Mucosa of stomach (tissue), 1 donor: ENCODE data around the gene LRP1B.

Source experiments
- H3K27me3 ChIP-seq: one replicate; pipeline ENCODE4 v1.7.0; 2013; ENCODE audit warnings: mild to moderate bottlenecking, low read length; ENCODE audit not compliant: control insufficient read depth, insufficient read depth
- H3K36me3 ChIP-seq: one replicate; pipeline ENCODE4 v1.7.0; 2013; ENCODE audit warnings: low read length; ENCODE audit not compliant: control insufficient read depth, insufficient read depth
- H3K4me1 ChIP-seq: one replicate; pipeline ENCODE4 v1.7.0; 2013; ENCODE audit warnings: mild to moderate bottlenecking, low read length; ENCODE audit not compliant: control insufficient read depth, insufficient read depth
- H3K4me3 ChIP-seq: one replicate; pipeline ENCODE4 v1.7.0; 2013; ENCODE audit warnings: low read length
- H3K9ac ChIP-seq: one replicate; pipeline ENCODE4 v1.7.0; 2013; ENCODE audit warnings: mild to moderate bottlenecking, low read length, moderate library complexity
- H3K9me3 ChIP-seq: one replicate; pipeline ENCODE4 v1.7.0; 2013; ENCODE audit warnings: mild to moderate bottlenecking, low read length, moderate library complexity; ENCODE audit not compliant: control insufficient read depth
- donor health status: Pancreatic carcinoma.

Gene LRP1B

DNA sequence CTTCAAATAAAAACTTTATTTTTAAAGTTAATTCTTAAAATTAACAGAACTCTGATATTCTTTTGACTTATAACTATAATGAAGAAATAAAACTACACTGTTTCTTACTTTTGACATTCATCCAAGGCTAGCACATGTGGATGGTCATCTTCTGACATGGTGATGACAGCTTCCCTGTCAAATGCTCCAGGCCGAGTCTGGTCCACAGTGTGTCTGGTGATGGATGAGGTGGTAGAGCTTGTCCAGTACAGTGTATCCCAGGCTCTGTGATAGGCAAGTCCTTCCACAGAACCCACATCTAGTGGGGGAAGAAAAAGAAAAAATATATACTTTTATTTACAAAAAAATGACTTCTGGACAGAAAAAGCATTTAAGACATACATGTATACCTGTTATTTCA, 1529.5 kb downstream of the LRP1B start:
- Histone ChIP-seq H3K9me3 (no peaks in the 10 kb centered on the region), H3K9ac (no peak overlapping the region), H3K36me3 (no peaks in the 10 kb centered on the region), H3K4me3 (no peak overlapping the region), H3K27me3 (no peaks in the 10 kb centered on the region), H3K4me1 (no peaks in the 10 kb centered on the region)

DNA sequence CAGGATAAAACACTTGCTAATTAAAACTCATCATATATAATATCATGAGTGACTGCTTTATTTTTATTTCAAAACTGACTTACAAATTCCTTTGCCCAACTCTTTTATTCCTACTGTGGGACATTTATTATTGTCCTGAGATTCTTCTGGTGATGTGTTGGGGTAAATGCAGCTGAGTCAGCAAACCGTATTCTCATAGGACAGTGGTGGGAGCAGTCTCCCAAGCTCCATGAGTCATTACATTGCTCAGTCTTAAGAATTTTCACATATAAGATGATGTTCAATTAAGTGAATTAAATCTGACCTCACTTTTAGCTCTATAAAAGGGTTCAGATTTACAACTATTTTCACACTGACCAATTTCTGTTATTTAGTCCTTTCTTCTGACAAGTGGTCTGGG, 1530.7 kb downstream of the LRP1B start:
- H3K9me3 ChIP-seq, result no peaks in the 10 kb centered on the region
- no peak overlapping the region for H3K9ac ChIP-seq
- no peaks in the 10 kb centered on the region for H3K27me3 ChIP-seq
- H3K4me1 ChIP-seq, result no peaks in the 10 kb centered on the region
- no peak overlapping the region for H3K4me3 ChIP-seq
- no peaks in the 10 kb centered on the region for H3K36me3 ChIP-seq

DNA sequence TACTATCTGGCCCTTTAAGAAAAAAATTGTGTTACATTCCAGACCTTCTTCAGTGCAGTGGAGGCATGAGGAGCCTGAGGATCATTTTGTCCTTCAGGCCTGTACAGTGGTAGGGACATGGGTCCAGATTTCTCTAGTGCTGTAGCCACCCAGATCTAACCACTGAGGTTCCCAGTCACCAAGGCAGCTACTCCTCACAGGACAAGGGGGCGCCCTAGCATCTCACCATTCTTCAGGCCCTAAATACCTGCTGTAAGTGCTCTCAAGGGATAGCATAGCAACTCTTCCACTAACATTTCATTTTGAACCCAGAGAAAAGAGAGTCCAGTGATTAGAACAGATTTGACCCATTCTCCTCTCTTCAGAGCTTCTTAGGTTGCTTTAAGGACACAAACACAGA, 1533.0 kb downstream of the LRP1B start:
- no peaks in the 10 kb centered on the region for H3K36me3 ChIP-seq
- H3K9ac ChIP-seq, result no peak overlapping the region
- no peaks in the 10 kb centered on the region for H3K27me3 ChIP-seq
- no peaks in the 10 kb centered on the region for H3K4me1 ChIP-seq
- H3K9me3 ChIP-seq, result no peaks in the 10 kb centered on the region
- no peak overlapping the region for H3K4me3 ChIP-seq

DNA sequence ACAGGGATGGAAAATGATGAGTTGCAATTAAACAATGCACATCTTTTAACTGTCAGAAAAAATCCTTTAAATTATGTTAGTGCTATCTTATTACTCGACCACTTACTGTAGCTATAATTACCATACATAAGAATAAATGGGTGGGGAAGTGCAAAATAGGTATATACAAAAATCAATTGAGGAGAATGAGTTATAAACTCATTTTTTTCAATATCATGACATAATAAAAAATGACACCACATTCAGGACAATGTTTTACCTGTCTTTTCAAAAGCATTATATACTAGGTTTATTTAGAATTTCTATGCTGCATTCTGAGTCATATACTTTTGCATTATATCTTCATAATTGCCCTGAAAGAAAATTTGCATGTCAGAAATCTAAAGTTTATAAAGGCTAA, 1533.6 kb downstream of the LRP1B start:
- H3K4me1 ChIP-seq, result no peaks in the 10 kb centered on the region
- H3K4me3 ChIP-seq, result no peak overlapping the region
- no peaks in the 10 kb centered on the region for H3K27me3 ChIP-seq
- no peaks in the 10 kb centered on the region for H3K9me3 ChIP-seq
- H3K36me3 ChIP-seq, result no peaks in the 10 kb centered on the region
- no peak overlapping the region for H3K9ac ChIP-seq

DNA sequence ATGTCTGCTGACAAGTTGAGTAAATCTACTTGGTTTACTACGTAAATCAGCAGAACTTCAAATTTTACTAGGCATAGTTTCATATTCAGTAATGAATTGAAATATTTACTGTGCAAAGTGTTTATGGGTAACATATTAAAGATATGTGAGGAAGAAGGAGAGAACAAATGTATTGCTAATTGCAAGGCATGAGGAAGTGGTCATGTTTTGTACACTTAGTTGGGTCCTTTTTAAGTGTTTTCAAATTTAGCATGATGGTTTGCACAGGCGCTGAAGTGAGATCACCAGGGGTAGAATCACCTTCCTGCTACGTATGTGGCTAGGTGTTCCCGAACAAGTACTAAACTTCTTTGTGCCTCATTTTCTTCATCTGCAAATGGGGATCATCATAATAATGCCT, 1534.4 kb downstream of the LRP1B start:
- Histone ChIP-seq H3K4me1 (no peaks in the 10 kb centered on the region), H3K27me3 (no peaks in the 10 kb centered on the region), H3K36me3 (no peaks in the 10 kb centered on the region), H3K9ac (no peak overlapping the region), H3K4me3 (no peak overlapping the region), H3K9me3 (no peaks in the 10 kb centered on the region)

DNA sequence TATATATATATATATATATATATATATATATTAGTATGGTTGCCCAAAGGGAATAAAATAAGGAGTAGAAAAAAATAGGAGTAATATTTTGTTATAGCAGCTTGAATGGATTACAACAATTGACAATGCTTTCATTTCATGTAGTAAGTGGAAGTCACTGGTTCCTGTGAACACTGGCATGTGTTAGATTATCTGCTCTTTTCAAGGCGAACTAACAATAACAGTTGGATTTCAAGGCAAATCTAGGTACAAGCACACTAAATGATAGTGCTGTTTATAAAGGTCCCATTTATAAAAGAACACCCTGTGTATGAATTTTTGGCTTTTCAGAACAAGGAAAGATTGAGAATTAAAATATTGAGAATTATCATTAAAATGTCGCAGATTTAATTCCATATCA, 1535.7 kb downstream of the LRP1B start:
- Histone ChIP-seq H3K36me3 (no peaks in the 10 kb centered on the region), H3K9ac (no peak overlapping the region), H3K4me1 (no peaks in the 10 kb centered on the region), H3K27me3 (no peaks in the 10 kb centered on the region), H3K9me3 (no peaks in the 10 kb centered on the region), H3K4me3 (no peak overlapping the region)

DNA sequence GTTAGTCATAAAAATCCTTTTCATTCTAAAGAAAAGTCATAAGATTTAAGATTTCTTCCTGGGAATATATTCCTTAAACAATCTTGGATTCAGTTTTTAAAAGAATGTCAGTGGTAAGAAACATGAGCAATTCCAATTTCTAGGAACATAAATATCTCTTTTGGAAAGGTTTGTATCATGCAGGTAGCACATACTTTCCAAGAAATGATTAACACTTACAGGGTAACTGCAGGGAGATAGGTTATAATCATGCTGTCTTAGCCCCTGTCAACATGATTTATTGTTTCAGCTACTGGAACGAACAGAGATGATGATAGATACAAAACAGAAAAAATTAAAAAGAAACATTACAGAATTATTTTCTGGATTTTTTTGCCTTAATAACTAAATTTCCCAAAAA, 1537.7 kb downstream of the LRP1B start:
- H3K27me3 ChIP-seq, result no peaks in the 10 kb centered on the region
- no peak overlapping the region for H3K9ac ChIP-seq
- no peaks in the 10 kb centered on the region for H3K36me3 ChIP-seq
- no peak overlapping the region for H3K4me3 ChIP-seq
- no peaks in the 10 kb centered on the region for H3K4me1 ChIP-seq
- H3K9me3 ChIP-seq, result no peaks in the 10 kb centered on the region

DNA sequence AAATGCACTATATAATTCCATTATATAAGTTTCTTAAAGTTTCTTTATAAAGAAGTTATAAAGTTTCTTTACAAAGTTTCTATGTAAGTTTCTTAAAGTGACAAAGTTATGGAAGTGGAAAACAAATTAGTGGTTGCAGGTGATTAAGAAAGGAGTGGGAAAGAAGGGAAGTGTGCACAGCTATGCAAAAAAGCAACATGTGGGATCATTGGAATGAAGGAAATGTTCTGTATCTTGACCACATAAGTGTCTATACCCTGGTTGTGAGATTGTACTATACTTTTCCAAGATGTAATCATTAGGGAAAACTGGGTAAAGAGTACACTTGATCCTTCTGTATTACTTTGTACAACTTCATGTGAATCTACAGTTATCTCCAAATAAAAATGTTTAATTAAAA, 1541.1 kb downstream of the LRP1B start:
- no peaks in the 10 kb centered on the region for H3K4me1 ChIP-seq
- H3K9me3 ChIP-seq, result no peaks in the 10 kb centered on the region
- no peak overlapping the region for H3K9ac ChIP-seq
- H3K4me3 ChIP-seq, result no peak overlapping the region
- H3K36me3 ChIP-seq, result no peaks in the 10 kb centered on the region
- no peaks in the 10 kb centered on the region for H3K27me3 ChIP-seq

DNA sequence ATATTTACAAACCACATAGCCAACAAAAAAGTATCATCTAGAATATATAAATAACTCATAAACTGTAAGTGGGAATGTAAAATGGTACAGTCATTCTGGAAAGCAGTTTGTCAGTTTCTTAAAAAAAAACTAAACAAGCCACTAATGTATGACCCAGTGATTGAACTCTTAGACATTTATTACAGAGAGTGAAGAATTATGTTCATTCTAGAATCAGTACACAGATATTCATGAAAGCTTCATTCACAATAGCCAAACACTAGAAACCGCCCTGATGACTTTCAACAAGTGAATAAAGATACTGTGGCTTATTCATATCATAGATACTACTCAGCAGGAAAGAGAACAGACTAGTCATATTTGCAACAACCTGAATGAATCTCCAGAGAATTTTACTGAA, 1541.5 kb downstream of the LRP1B start:
- Histone ChIP-seq H3K9ac (no peak overlapping the region), H3K4me3 (no peak overlapping the region), H3K36me3 (no peaks in the 10 kb centered on the region), H3K27me3 (no peaks in the 10 kb centered on the region), H3K4me1 (no peaks in the 10 kb centered on the region), H3K9me3 (no peaks in the 10 kb centered on the region)

DNA sequence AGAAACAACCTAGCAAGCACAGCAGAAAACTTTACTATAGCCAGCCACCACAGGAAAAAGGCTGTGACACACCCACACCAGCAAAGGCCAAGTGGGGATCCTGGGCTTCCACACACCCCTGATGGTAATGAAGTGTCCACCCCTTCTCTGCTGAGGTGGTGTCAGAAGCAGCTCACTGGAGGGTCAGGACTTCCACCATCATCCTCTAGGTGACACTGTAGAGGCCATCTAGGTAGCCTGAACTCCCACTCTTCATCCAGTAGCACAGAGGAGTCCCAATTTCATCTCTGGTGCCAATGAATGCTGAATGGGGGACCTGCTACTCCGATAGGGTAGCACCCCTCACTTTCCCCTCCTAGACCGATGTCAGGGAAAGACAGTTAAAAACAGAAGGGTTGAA, 1544.4 kb downstream of the LRP1B start:
- no peaks in the 10 kb centered on the region for H3K27me3 ChIP-seq
- H3K4me1 ChIP-seq, result no peaks in the 10 kb centered on the region
- no peaks in the 10 kb centered on the region for H3K9me3 ChIP-seq
- H3K4me3 ChIP-seq, result no peak overlapping the region
- no peak overlapping the region for H3K9ac ChIP-seq
- H3K36me3 ChIP-seq, result no peaks in the 10 kb centered on the region

DNA sequence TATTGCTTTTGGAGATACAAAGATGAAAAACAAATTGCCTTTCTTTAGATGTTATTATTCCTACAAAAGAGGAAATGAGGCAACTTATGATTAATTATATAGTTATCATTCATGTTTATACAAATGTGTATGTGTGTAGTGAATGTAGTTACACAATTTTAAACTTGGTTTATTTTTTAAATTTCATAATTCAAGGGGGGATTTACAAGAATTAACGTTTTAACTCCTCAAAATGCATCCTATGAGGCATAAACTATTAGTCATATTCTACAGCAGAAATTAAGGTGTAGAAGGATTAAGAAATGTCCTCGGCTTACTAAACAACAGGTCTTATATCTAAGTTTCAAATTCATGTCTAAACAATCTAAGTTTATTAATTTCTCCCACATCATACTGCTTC, 1545.8 kb downstream of the LRP1B start:
- Histone ChIP-seq H3K9ac (no peak overlapping the region), H3K36me3 (no peaks in the 10 kb centered on the region), H3K9me3 (no peaks in the 10 kb centered on the region), H3K4me1 (no peaks in the 10 kb centered on the region), H3K4me3 (no peak overlapping the region), H3K27me3 (no peaks in the 10 kb centered on the region)

DNA sequence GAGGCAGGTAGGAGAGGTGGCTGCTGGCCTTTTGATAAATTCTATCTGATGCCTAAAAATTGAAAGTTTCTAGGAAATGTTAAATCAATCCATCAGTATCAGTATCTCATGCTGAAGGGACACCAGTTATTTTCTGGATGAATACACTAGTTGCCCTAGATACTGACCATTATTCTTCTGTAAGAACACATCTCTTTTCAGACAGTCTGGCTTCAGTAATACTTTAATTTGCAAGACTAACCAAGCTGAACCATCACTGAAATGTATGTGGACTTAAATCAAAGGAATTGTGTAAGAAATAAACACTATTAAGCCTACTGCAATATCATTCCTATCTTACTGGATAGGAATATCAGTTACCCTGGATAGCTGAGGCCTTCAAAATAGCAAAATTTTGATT, 1546.3 kb downstream of the LRP1B start:
- H3K36me3 ChIP-seq, result no peaks in the 10 kb centered on the region
- H3K9ac ChIP-seq, result no peak overlapping the region
- H3K4me3 ChIP-seq, result no peak overlapping the region

DNA sequence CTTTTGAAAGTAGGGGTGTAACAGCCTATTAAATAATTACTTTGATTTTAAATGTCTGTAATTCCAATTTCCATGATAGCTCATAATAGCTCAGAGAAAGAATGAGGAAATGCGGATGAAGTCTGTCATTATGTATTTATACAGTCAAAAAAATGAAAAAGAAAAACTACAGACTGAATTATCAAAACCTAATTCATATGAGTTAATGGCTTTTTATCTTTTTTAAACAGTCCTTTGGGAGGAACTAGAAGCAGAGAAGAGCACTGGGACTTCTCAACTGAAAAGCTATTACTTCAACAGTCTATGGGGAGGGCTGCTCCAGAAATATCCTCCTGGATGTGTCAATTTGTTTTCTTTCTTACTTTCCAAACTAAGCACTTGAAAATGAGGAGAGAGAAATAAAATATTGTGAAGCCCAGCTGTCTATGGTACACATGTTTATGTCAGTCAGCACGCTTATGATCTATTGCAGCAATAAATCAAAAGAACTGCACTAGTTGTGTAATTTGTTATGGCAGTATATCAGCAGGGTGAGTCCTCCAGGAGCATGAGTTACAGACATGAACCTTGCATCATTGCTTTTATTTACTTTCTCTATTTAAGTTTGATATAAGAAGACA, 1550.2 kb downstream of the LRP1B start:
- no peak overlapping the region for H3K4me3 ChIP-seq
- H3K36me3 ChIP-seq, result no peaks in the 10 kb centered on the region
- H3K4me1 ChIP-seq, result no peaks in the 10 kb centered on the region
- no peak overlapping the region for H3K9ac ChIP-seq
- H3K27me3 ChIP-seq, result no peaks in the 10 kb centered on the region
- H3K9me3 ChIP-seq, result no peaks in the 10 kb centered on the region

More for the DNA sequence above, 1546.3 kb downstream of the LRP1B start:
- no peaks in the 10 kb centered on the region for H3K4me1 ChIP-seq
- H3K27me3 ChIP-seq, result no peaks in the 10 kb centered on the region
- H3K9me3 ChIP-seq, result no peaks in the 10 kb centered on the region
